DND-41 (cell line): ENCODE measurements around the gene PUM2.

Experiments
- CTCF ChIP-seq: IDR thresholded peaks from 2 replicates; pipeline ENCODE4 v1.5.1; 2012; ENCODE audit warnings: borderline replicate concordance, low read length, moderate library complexity, mild to moderate bottlenecking; ENCODE audit not compliant: poor library complexity, severe bottlenecking; ENCODE audit errors: extremely low read depth
- EZH2 ChIP-seq: IDR thresholded peaks from 3 replicates; pipeline ENCODE4 v1.6.1; 2012; ENCODE audit warnings: borderline replicate concordance, low read depth, mild to moderate bottlenecking, moderate library complexity, low read length, inconsistent platforms; ENCODE audit not compliant: severe bottlenecking

GRCh38 chr2:20205069-20205468 is 145.6 kb downstream of the PUM2 start:
- TF ChIP-seq CTCF: no peak
- TF ChIP-seq EZH2: no peak
